GM21390 (cell line): Measurements from ENCODE around the gene EDN2.

Source experiments
- ATAC-seq: cut with Tn5 transposase; IDR thresholded peaks from one replicate; pipeline ENCODE4 v1.9.1; 2021; ENCODE audit not compliant: unreplicated experiment

EDN2 gene

GRCh38 chr1:41486053-41486370 is 1.5 kb upstream of the EDN2 start:
- no peak for ATAC-seq

GRCh38 chr1:41485605-41486004 is 1.1 kb upstream of the EDN2 start:
- no peak for ATAC-seq

DNA sequence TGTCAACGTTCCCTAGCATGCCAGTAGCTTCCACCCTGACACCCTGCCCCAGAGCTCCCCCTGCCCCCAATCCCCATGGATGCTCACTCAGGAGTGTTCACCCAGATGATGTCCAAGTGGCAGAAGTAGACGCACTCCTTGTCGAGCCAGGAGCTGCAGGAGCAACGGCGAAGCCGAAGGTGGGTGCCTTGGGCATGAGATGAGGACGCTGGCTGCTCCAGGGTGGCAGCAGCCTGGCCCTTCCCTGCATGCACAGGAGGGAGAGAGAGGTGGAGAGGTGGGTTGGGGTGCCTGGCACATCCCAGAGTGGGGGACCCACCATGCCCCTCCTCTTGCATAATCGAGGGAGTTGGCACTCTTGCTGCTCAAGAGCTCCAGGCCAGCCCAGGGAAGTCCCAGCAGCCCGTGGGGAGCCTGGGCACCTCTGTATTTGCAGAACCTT is 502 bp downstream of the EDN2 start:
- no peak for ATAC-seq

DNA sequence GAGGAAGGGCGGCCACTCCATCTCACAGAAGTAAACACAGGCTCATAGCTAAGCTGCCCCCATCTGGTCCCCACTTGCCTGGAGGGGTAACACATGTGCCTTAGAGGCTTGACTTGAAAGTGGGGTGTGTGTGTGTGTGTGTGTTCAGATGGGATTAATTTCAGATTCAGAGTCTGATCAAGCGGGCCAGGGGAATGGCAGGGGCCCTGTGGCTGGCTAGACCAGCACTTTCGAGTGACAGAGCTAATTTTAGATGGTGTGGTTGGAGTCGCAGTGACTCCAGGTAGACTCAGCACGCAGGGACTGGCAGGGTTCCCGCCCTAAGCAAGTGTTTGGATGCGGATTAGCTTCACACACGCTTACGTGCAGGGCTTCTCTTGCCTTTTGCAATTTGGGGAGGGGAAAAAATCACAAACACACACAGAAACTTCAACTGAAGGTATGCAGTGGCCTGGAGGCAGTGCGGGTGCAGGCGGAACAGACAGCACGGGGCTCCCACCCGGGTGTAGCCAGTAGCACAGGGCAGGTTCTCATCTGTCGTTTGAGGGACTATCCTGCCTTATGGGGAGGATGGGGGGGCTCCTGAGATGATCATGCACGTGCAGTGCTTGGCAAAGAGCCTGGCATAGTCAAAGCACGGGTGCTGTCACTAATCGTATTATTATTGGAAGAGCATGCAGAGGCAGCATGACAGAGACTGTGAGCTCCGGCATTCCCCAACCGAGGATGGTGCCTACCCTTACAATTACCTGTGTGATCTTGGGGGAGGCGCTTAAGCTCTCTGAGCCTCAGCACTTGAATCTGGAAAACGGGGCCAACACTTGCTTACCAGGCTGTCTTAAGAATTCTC is 1.3 kb downstream of the EDN2 start:
- no peak for ATAC-seq

- ATAC-seq, result no peak
Measured at GRCh38 chr1:41482001-41482765, 2.3 kb downstream of the EDN2 start.

DNA sequence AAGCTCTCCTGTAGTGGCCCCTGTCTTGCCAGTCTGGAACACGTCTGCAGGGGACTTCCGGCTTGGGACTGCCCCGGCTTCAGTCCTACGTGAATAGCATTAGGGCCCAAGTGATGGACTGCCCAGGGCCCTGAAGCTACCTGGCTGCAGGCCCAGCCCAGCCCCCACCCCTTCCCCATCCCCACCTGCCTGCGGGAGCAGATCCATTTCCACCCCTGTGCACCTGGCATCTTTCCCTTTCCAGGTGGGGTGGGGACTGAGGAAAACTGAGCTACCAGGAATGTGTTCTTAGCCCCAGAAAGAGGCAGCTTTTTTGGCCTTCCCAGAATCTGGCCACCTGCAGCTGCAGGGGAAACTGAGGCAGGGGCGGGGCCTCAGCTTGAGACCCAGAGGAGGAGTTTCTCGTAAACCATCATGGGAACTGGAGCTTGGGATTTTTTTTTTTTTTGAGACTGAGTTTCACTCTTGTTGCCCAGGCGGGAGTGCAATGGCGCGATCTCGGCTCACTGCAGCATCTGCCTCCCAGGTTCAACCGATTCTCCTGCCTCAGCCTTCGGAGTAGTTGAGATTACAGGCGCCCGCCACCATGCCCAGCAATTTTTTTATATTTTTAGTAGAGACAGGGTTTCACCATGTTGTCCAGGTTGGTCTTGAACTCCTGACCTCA is 3.2 kb downstream of the EDN2 start:
- no peak for ATAC-seq

- no peak for ATAC-seq
Measured at GRCh38 chr1:41480204-41481108, 4.0 kb downstream of the EDN2 start.

- ATAC-seq, result no peak
Measured at GRCh38 chr1:41479808-41480160, 4.7 kb downstream of the EDN2 start.

DNA sequence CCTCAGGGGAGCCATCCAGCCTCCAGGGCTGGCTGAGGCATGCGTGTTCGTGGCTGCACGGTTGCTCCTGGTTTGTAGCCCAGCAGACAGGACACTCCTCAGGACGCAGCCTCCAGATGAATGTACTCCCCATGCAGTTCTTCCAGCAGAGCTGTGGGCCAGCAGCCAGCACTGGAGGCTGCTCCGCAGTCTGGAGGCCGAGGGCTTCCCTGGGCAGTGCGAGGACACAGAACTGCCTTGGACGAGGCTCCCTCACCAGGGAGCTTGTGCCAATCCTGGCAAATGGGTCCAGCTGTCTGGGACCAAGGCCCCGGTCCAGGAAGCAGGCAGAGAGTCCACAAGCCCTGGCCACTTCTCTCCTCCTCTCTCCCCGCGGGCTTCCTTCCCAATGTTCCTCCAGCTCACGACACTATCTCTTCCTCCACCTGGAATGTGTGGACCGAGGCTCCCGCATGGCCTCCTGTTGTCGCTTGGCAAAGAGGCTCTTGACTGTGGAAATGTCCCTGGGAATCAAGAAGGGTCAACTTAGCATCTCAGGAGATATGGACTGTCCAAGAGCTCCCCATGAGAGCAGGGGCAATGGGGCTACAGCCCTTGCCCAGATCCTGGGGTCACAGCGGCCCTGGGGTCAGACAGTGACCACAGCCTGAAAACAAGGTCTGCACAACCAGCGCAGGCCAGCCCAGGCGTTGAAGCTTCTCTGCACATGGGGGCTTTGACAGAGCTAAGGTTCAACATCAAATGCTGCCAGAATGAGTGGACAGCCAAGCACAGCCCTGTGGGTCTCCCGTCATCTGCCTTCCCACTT is 5.3 kb downstream of the EDN2 start:
- ATAC-seq, result no peak

DNA sequence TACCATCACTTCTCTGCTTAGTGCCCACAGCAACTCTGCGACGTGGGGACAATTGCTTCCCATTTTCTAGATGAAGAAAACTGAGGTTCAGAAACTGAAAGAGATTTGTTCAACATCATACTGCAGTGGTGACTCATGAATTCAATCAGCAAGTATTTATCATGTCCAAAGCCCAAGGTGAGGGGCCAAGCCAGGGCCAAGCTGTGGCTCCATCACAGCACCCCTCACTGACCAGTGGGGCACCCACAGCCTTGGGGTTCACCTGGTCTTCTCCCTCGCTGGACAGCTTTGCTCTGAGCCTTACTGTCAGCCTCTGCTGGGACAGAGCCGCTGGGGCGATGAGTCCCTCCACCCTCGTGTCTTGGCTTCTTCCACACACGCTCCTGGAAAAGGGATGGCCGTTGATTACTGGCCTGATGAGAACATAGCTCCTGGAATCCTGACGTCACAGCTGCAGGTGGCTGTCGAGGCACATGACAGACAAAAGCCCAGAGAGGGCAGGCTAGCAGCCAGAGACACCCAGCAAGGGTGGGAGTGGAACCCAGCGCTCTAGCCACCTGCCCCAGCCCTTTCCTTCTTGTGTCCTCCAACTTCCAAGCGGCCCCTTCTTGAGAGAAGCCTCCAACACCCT is 6.2 kb downstream of the EDN2 start:
- no peak for ATAC-seq

GRCh38 chr1:41476807-41477361 is 7.6 kb downstream of the EDN2 start:
- no peak for ATAC-seq

GRCh38 chr1:41475859-41476567 is 8.5 kb downstream of the EDN2 start:
- no peak for ATAC-seq

DNA sequence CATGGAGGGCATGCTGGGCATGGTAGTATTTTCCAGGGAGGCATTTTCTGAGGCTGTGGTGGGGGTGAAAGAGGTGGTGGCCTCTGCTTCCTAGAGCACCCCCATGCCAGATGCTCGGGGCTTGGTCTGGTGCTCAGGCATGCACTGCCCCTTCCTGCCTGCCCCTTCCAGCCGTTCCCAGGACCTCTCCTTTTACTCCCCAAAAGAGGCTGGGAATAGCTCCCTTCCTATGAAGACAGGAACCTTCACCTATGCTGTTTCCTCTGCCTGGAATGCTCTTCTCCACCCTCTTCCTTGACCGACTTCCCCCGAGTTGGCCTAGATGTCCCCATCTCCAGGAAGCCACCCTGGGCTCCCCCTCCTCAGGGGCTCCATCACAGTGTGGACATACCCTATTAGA is 9.1 kb downstream of the EDN2 start:
- ATAC-seq, result no peak

- no peak for ATAC-seq
Measured at GRCh38 chr1:41474490-41475271, 9.8 kb downstream of the EDN2 start.

DNA sequence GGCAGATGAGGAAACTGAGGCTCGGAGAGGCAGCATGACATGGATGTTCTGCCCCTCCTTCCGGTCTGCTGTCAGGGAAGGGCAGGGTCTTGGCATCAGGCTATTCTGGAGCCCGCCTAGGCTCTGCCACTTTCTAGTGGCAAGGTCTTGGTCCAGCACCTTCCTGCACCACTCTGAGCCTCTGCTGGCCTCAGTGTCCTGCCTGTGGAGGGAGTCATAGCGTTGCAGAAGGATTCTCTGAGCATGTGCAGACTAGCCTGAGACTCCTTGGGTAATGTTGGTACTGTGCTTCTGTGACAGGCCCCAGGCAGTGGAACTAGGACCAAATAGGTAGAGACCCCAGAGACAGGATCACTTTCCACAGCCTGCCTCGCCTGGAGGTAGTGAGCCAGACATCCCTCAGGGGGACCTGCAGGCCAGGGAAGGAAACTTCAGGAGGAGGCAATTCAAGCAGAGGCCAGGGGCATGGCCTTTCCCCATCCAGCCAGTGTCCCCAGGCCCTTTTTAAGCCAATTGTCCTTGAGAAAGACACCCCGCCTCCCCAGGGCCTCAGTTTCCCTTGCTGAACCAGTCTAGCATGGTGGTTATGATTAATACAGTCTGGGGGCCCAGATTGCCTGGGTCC is 10.6 kb downstream of the EDN2 start:
- no peak for ATAC-seq

GRCh38 chr1:41471658-41472057 is 12.8 kb downstream of the EDN2 start:
- ATAC-seq, result no peak

DNA sequence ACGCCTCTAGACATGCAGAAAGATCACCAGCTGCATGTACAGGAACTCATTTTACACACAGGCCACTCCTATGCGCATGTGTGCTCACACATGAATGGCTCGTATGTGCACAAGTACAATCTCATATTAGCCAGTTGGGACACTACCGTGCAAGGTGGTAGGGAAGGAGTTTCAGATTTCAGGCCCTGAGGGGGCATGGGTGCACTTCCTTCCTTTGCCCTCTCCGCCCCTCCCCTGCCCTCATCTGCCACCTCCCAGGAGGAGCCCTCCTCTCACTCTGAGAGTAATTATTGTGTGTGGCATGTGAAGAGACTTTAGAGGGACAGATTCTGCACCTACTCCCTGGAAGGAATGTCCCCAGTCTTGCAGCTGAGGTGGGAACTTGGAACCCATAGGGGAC is 14.8 kb downstream of the EDN2 start:
- ATAC-seq, result no peak
